ENCODE measurements around the gene AMT. TPM values are rescaled to one million over a fixed set of nuclear protein-coding genes. Genes with fewer than 3 reads are reported as not detected.

Gene AMT
- total RNA-seq, 1 donor from 2014 or later = 2.5 TPM

DNA sequence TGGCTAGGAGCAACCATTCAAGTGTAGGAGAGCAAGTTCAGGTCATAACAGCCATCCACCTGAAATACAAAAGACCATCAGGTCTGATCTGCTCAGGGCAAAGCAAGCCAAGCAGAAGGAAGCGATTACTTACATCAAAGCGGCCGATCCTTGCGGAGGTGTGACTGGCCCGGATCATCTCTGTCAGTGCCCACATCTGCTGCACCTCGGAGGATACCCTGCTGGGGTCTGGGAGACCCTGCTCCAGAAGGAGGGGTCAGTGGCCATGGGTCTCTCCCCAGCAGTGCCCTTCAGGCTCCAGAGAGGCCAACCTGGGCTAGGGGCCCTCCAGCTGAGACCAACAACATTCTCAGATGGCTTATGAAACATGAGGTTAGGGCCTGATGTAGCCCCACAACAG lies 2.5 kb upstream of the AMT start:
- TF ChIP-seq, protein P1, sequence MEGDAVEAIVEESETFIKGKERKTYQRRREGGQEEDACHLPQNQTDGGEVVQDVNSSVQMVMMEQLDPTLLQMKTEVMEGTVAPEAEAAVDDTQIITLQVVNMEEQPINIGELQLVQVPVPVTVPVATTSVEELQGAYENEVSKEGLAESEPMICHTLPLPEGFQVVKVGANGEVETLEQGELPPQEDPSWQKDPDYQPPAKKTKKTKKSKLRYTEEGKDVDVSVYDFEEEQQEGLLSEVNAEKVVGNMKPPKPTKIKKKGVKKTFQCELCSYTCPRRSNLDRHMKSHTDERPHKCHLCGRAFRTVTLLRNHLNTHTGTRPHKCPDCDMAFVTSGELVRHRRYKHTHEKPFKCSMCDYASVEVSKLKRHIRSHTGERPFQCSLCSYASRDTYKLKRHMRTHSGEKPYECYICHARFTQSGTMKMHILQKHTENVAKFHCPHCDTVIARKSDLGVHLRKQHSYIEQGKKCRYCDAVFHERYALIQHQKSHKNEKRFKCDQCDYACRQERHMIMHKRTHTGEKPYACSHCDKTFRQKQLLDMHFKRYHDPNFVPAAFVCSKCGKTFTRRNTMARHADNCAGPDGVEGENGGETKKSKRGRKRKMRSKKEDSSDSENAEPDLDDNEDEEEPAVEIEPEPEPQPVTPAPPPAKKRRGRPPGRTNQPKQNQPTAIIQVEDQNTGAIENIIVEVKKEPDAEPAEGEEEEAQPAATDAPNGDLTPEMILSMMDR (conservative IDR thresholded peaks at IDR 0.05; ENCODE audit: low read depth, low read length) = no peak
- no peak overlapping the region for H3K4me3 ChIP-seq (ENCODE audit: low read depth, low read length)
- no peak for DNase-seq (ENCODE audit: low read depth)

DNA sequence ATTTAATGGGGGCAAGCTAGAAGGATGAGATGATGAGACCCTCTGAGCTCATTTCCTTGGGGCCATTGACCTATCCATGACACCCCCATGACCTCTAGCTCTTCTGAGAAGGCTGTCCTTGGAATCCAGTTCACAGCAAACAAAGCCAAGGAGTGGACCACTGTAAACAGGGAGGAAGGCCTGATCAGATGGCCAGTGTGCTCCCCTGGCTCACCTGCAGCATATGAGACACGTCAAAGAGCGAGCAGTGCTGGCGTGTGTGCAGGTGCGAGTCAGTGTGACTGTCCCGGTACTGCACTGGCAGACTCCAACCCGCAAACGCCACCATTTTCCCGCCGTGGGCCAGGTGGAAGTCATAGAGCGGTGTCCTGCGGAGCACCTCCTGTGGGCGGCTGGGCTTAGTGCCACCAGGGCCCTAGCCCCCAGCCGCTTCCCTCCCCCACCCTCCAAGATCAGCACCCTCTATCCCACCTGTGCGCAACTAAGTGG lies 339 bp downstream of the AMT start:
- DNase-seq (ENCODE audit: low read depth) = no peak
- TF ChIP-seq, protein P1 (conservative IDR thresholded peaks at IDR 0.05; ENCODE audit: low read depth, low read length) = no peak
- H3K4me3 ChIP-seq (ENCODE audit: low read depth, low read length) = peak overlapping the region; percentile 43

DNA sequence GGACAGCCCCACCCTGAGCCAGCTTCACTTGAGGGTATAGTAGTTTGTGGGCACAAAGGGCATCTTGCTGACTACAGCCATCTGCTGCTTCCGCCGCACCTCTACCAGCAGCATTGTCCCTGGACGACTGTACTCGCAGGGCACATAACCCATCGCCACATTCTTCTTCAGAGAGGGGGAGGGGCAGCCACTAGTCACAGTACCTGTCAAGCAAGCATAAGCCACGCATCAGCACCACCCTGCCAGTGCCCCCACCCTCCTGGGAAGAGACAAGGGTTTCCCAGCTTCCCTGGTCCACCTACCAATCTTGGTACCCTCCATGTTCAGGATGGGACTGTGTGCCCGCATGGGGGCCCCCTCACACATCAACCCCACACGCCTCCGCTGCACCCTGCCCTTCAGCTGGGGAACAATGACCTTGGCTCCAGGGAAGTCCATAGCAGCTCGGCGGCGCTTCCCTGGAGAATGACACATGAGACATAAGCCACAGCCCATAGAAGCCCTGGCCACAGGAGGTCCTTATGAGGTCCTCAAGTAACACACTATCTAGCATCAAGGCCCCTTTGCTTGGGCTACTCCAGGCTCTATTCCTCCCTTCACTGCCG lies 4.7 kb downstream of the AMT start:
- no peak for DNase-seq (ENCODE audit: low read depth)
- TF ChIP-seq, protein P1 (conservative IDR thresholded peaks at IDR 0.05; ENCODE audit: low read depth, low read length) = no peak
- H3K4me3 ChIP-seq (ENCODE audit: low read depth, low read length) = no peak overlapping the region

DNA sequence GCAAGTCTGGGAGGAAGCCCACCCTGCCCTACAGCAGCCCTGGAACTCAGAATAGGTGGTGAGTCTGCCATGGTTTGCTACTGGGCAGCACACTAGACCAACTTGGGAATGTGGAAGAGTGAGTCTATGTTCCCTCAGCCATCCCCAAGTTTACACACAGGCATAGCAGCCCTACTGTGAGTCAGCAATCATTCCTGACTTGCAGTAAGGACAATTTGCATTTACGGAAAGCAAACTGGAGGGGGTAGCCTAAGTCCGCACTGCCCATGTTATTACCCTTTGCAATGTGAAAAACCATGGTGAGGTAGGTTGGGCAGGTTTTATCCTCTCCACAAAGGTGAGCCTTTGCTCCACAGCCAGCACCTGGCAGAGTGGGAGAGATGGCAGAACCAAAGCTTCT lies 5.4 kb downstream of the AMT start:
- no peak for DNase-seq (ENCODE audit: low read depth)
- TF ChIP-seq, protein P1 (conservative IDR thresholded peaks at IDR 0.05; ENCODE audit: low read depth, low read length) = no peak
- no peak overlapping the region for H3K4me3 ChIP-seq (ENCODE audit: low read depth, low read length)

DNA sequence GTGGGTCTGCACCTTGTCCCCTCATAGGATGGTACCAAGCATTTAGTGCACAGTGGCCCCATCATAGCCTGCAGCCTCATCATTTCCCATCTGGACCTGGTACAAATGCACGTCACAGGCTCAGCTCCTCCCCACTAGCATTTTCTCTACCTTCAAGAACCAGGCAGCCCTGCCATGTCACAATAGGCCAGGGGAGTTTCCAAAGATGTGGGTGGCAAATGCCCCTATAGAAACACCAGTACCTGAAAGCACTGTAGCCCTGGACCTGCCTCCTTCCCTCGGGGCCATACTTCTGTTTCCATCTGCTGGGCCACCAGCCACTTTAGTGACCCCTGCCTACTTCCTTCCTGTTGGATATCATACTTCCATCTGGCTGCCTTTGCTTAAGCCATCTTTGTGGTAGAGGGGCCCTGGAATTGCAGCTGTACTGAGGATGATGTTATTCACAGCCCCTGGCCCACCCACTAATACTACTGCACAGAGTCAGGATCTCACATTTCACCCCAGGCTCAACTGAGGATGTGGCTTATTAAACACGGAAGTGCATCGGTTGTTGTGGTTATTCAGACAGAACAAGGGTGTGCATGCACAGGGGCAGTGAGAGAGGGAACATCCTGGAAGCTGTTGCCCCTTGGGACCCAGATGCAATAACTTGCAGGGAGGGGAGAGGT lies 6.2 kb downstream of the AMT start:
- DNase-seq (ENCODE audit: low read depth) = no peak
- no peak overlapping the region for H3K4me3 ChIP-seq (ENCODE audit: low read depth, low read length)
- TF ChIP-seq, protein P1 (conservative IDR thresholded peaks at IDR 0.05; ENCODE audit: low read depth, low read length) = no peak

DNA sequence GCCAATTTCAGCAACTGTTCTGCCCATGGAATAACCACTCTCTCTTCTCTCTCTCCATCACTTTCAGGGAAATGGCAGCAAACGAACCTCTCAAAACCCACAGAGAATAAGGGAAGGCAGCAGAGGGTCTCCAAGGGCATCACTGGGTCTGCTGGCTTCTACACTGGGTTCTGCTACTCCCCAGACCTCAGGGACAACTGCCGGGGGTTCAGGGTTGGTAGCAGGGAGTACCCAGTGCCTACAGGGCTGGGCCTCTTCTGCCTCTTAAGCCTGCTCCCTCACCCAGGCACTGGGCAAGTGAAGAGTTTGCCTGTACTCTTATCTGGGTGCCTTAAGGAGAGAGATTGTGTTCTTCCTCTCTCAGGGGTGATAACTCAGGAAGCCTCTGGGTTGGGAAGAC lies 7.5 kb downstream of the AMT start:
- H3K4me3 ChIP-seq (ENCODE audit: low read depth, low read length) = no peak overlapping the region
- TF ChIP-seq, protein P1 (conservative IDR thresholded peaks at IDR 0.05; ENCODE audit: low read depth, low read length) = no peak
- no peak for DNase-seq (ENCODE audit: low read depth)

DNA sequence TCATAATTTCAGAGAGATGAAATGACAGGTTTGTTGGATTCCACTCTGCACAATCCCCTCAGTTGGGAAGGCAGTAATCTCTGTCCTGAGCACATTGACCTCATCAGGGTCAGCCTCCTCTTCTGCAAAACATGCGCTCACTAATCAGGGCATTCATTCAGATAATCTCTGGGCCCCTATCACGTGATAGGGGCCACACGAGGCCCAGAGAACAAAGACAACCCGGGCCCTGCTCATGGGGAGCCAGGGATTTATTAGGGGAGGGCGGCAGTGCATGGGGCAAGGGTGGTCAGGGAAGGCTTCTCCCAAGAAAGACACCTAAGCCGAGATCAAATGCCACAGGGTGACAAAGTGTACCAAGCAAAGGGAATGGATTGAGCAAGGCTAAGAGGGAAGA lies 8.9 kb downstream of the AMT start:
- H3K4me3 ChIP-seq (ENCODE audit: low read depth, low read length) = peak overlapping the region; percentile 92
- DNase-seq (ENCODE audit: low read depth) = no peak
- TF ChIP-seq, protein P1 (conservative IDR thresholded peaks at IDR 0.05; ENCODE audit: low read depth, low read length) = no peak

Data from epithelial cell of proximal tubule (primary cell).